Measurements from ENCODE around the gene KRT20. TPM values are rescaled to one million over a fixed set of nuclear protein-coding genes. Genes with fewer than 3 reads are reported as not detected.

Gene KRT20
- total RNA-seq, 1 donor from 2014 or later = not detected

DNA sequence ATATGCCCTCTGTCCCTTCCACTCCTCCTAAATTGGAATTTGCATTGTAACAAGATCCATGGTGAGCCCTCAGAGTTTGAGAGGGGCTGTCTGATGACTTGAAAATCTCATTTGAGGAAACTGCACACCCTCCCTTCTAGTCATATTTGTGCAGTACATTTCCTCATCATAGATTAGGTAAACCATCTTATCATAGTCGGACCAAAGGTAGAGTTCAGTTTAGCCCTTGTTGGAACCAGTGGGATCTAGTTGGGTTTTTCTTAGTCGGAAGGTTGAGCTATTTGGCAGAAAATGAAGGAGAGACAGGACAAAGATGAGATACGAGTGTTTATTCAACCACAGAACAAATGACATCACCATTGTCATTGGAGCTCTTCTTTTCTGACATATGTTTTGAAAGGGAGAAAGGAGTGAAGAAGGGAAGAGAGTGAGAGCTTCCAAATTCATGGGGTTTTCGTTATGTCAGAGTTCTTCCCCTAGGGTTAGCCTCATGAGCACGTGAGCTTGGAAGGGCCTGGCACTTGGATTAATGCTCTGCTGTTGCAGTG is 15.8 kb upstream of the KRT20 start:
- TF ChIP-seq, protein P1, sequence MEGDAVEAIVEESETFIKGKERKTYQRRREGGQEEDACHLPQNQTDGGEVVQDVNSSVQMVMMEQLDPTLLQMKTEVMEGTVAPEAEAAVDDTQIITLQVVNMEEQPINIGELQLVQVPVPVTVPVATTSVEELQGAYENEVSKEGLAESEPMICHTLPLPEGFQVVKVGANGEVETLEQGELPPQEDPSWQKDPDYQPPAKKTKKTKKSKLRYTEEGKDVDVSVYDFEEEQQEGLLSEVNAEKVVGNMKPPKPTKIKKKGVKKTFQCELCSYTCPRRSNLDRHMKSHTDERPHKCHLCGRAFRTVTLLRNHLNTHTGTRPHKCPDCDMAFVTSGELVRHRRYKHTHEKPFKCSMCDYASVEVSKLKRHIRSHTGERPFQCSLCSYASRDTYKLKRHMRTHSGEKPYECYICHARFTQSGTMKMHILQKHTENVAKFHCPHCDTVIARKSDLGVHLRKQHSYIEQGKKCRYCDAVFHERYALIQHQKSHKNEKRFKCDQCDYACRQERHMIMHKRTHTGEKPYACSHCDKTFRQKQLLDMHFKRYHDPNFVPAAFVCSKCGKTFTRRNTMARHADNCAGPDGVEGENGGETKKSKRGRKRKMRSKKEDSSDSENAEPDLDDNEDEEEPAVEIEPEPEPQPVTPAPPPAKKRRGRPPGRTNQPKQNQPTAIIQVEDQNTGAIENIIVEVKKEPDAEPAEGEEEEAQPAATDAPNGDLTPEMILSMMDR (IDR thresholded peaks at IDR 0.05) = no peak
- DNase-seq (ENCODE audit: extremely low spot score, unreplicated experiment) = no peak
- no peaks in the 10 kb centered on the region for H3K36me3 Mint-ChIP-seq (ENCODE audit: unreplicated experiment)
- H3K4me3 Mint-ChIP-seq (ENCODE audit: unreplicated experiment) = no peak overlapping the region
- H3K27me3 Mint-ChIP-seq (ENCODE audit: unreplicated experiment) = peaks cover 2% of the 10 kb centered on the region
- no peaks in the 10 kb centered on the region for H3K9me3 Mint-ChIP-seq (ENCODE audit: unreplicated experiment)
- peaks cover 19% of the 10 kb centered on the region for H3K4me1 Mint-ChIP-seq (ENCODE audit: unreplicated experiment)
- no peak overlapping the region for H3K27ac Mint-ChIP-seq (ENCODE audit: unreplicated experiment)

DNA sequence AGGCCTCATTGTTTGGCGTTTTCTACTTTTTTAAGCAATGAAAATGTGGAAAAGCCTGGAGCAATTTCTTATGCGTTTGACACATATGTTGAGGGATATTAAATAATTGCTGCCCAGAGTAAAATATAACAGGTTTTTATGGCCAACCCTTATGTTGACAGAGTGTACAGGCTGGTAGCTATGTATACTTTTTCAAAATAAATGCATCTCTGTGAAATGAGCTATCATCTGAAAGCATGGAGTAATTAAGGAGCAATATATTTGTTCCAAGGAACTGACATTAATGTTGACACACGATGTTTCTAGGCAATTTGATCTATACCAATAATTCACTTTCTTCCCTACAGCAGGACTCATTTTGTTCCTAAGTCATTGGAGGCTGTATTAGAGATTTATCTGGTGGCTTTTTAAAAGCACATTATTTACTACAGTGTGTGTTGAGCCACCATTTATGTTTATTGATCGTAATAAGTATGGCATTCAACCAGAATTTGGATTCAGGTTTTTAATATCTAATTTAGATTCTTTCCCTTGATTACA is 11.9 kb upstream of the KRT20 start:
- no peak overlapping the region for H3K27ac Mint-ChIP-seq (ENCODE audit: unreplicated experiment)
- H3K36me3 Mint-ChIP-seq (ENCODE audit: unreplicated experiment) = no peaks in the 10 kb centered on the region
- no peak overlapping the region for H3K4me3 Mint-ChIP-seq (ENCODE audit: unreplicated experiment)
- TF ChIP-seq, protein P1 (IDR thresholded peaks at IDR 0.05) = no peak
- peaks cover 25% of the 10 kb centered on the region for H3K27me3 Mint-ChIP-seq (ENCODE audit: unreplicated experiment)
- no peaks in the 10 kb centered on the region for H3K9me3 Mint-ChIP-seq (ENCODE audit: unreplicated experiment)
- peaks cover 2% of the 10 kb centered on the region for H3K4me1 Mint-ChIP-seq (ENCODE audit: unreplicated experiment)
- DNase-seq (ENCODE audit: extremely low spot score, unreplicated experiment) = no peak

DNA sequence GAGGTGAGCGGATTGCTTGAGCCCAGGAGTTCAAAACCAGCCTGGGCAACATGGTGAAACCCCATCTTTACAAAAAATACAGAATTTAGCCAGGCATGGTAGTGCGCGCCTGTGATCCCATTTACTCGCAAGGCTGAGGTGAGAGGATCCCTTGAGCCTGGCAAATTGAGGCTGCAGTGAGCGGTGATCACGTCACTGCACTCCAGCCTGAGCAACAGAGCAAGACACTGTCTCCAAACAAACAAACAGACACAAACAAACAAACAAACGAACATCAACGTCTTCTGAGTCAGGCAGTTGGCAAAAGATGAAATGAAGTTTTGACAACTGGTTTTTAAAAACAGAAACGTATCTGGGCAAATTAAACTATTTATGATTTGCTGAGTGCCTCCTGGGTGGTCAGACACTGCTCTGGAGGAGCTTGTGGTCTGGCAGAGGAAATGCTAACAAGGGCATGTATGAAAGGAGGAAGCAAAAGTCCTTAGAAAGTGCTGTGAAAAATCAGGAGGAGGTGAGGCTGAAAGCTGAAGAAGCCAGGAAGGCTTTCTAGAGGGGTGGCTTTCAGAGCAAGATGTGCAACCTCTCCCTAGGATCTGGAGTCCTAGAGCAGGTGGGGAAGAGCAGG is 10.2 kb upstream of the KRT20 start:
- H3K9me3 Mint-ChIP-seq (ENCODE audit: unreplicated experiment) = no peaks in the 10 kb centered on the region

DNA sequence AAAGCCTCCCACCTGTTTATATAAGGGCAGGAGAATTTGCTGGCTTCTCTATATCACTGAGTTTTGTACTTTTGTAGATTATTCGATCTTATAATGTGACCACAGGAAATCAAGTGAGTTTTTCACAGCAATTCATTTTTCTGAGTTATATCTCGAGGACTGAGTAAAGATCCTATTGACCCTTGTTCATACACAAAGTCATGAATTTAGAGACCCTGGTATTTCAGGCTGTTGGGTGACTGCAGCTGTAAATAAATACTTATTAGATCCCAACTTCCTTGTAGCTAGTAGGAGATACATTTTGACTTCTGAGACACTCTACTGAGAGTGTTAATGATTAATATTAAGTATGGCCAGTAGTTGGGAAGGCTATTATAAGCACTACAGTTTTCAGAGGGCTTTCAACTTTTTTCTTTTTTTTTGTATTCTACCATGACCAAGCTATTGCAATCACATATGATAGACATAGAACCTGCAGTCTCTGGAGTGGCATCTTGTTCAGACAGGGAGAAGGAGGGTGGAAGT is 3.2 kb upstream of the KRT20 start:
- Mint-ChIP-seq H3K9me3 (ENCODE audit: unreplicated experiment) (no peaks in the 10 kb centered on the region), H3K36me3 (ENCODE audit: unreplicated experiment) (no peaks in the 10 kb centered on the region), H3K4me3 (ENCODE audit: unreplicated experiment) (no peak overlapping the region), H3K4me1 (ENCODE audit: unreplicated experiment) (no peaks in the 10 kb centered on the region), H3K27me3 (ENCODE audit: unreplicated experiment) (peaks cover 52% of the 10 kb centered on the region), H3K27ac (ENCODE audit: unreplicated experiment) (no peak overlapping the region)
- DNase-seq (ENCODE audit: extremely low spot score, unreplicated experiment) = no peak
- TF ChIP-seq, protein P1 (IDR thresholded peaks at IDR 0.05) = no peak

More for the DNA sequence above, 10.2 kb upstream of the KRT20 start:
- H3K36me3 Mint-ChIP-seq (ENCODE audit: unreplicated experiment) = no peaks in the 10 kb centered on the region
- no peaks in the 10 kb centered on the region for H3K4me1 Mint-ChIP-seq (ENCODE audit: unreplicated experiment)
- H3K4me3 Mint-ChIP-seq (ENCODE audit: unreplicated experiment) = no peak overlapping the region
- DNase-seq (ENCODE audit: extremely low spot score, unreplicated experiment) = no peak
- peaks cover 30% of the 10 kb centered on the region for H3K27me3 Mint-ChIP-seq (ENCODE audit: unreplicated experiment)
- TF ChIP-seq, protein P1 (IDR thresholded peaks at IDR 0.05) = no peak
- no peak overlapping the region for H3K27ac Mint-ChIP-seq (ENCODE audit: unreplicated experiment)

DNA sequence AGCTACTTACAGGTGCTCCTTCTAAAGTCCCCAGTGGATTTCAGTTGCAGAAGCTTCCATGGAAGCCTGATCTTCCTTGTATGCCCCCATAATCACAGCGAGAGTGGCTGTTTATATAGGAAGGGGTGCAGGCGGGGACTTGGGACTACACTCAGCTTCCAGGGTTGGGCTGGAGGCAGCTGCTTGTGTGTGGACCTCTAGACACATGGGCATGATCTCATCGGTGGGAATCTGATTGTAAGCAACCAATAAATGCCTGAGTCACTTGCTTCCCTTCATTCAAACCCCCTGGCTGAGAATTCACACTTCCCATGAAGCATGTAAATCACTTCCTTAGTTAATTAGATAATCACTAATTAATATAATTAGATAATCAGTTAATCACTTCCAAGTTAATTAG is 1.0 kb upstream of the KRT20 start:
- H3K4me1 Mint-ChIP-seq (ENCODE audit: unreplicated experiment) = no peaks in the 10 kb centered on the region
- no peak overlapping the region for H3K4me3 Mint-ChIP-seq (ENCODE audit: unreplicated experiment)
- H3K27ac Mint-ChIP-seq (ENCODE audit: unreplicated experiment) = no peak overlapping the region
- DNase-seq (ENCODE audit: extremely low spot score, unreplicated experiment) = no peak
- peaks cover 49% of the 10 kb centered on the region for H3K27me3 Mint-ChIP-seq (ENCODE audit: unreplicated experiment)
- H3K9me3 Mint-ChIP-seq (ENCODE audit: unreplicated experiment) = no peaks in the 10 kb centered on the region
- TF ChIP-seq, protein P1 (IDR thresholded peaks at IDR 0.05) = no peak
- H3K36me3 Mint-ChIP-seq (ENCODE audit: unreplicated experiment) = no peaks in the 10 kb centered on the region

All from osteocyte (in vitro differentiated cells).